Astrocyte of the cerebellum (primary cell): ENCODE data around the gene MT1B.

ENCODE experiments used
- DNase-seq: peaks from one replicate; pipeline ENCODE4 v3.0.0-alpha.2; 2011; ENCODE audit warnings: low read depth
- H3K4me3 ChIP-seq: 2 replicates; pipeline ENCODE4 v1.5.1; 2011; ENCODE audit warnings: mild to moderate bottlenecking, low read depth, low read length, moderate library complexity
- in situ Hi-C: cut with HindIII; loops from 2 replicates; pipeline ENCODE4 v1.10.0; 2017; ENCODE audit warnings: low sequenced_read_pairs
- TF ChIP-seq, protein P1 (sequence below): IDR thresholded peaks from 2 replicates; pipeline ENCODE4 v1.5.1; 2012; ENCODE audit warnings: low read length, low read depth, moderate library complexity, mild to moderate bottlenecking; ENCODE audit errors: missing control alignments

Gene MT1B

DNA sequence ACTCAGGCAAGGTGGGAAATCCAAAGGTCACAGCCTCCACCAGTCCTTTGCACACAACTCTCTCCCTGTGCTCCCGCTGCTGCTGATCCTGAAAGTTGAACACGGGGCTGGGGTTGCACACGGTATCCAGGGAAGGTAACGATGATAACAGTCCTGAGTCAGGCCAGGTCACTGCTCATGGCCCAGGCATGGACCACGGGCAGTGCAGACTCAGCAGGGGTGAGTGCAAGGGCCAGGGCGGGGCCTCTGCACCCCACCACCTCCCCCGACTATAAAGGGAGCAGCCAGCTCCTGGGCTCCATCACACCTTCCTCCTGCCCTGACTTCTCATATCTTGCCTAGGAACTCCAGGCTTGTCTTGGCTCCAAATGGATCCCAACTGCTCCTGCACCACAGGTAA, at the start of gene MT1B:
MT1B (plus strand) TSS at position 301 of the 400 bp plus-strand sequence; CDS start at position 369, 68 bp downstream.
- H3K4me3 ChIP-seq = no peak within 1 kb of the TSS
- in situ Hi-C loops = no loop called here

DNA sequence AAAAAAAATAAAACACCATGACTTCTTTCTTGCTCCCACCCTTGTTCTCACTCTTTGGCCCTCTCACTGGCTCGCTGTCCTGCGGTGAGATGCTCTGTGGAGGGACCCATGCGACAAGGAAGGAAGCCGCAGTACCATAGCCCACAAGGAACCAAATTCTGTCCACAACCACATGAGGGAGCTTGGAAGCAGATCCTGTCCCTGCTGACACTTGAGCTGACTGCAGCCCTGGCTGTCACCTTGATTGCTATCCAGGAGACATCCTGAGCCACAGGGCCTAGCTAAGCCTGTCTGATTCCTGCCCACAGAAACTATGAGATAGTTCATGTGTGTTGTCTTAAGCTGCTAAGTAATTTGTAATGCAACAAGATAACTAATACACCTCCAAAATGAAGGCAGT, 48.1 kb upstream of the MT1B start:
- DNase-seq = no peak
- in situ Hi-C loops = no loop called here
- TF ChIP-seq, protein P1, sequence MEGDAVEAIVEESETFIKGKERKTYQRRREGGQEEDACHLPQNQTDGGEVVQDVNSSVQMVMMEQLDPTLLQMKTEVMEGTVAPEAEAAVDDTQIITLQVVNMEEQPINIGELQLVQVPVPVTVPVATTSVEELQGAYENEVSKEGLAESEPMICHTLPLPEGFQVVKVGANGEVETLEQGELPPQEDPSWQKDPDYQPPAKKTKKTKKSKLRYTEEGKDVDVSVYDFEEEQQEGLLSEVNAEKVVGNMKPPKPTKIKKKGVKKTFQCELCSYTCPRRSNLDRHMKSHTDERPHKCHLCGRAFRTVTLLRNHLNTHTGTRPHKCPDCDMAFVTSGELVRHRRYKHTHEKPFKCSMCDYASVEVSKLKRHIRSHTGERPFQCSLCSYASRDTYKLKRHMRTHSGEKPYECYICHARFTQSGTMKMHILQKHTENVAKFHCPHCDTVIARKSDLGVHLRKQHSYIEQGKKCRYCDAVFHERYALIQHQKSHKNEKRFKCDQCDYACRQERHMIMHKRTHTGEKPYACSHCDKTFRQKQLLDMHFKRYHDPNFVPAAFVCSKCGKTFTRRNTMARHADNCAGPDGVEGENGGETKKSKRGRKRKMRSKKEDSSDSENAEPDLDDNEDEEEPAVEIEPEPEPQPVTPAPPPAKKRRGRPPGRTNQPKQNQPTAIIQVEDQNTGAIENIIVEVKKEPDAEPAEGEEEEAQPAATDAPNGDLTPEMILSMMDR = peak; percentile 48
- H3K4me3 ChIP-seq = no peak overlapping the region

More for the DNA sequence above, at the start of gene MT1B:
- TF ChIP-seq, protein P1 = no peak
- DNase-seq = no peak

DNA sequence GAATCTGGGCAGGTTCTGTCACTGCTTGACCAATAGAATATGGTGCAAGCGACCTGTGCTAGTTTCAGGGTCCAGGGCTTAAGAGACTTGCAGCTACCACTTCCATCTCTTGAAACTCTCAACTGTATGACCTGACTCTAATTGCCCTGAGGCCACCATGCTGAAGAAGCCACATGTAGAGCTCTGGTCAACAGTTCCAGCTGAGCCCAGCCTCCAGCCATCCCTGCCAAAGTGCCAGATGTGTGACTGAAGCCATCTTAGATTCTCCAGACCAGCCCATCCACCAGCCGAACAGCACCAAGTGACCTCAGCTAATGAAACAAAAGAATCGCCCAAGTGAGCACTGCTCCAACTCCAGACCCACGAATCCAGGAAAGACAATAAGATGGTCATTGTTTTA, 46.7 kb upstream of the MT1B start:
- in situ Hi-C loops = no loop called here
- no peak for DNase-seq
- no peak overlapping the region for H3K4me3 ChIP-seq
- TF ChIP-seq, protein P1 = no peak

DNA sequence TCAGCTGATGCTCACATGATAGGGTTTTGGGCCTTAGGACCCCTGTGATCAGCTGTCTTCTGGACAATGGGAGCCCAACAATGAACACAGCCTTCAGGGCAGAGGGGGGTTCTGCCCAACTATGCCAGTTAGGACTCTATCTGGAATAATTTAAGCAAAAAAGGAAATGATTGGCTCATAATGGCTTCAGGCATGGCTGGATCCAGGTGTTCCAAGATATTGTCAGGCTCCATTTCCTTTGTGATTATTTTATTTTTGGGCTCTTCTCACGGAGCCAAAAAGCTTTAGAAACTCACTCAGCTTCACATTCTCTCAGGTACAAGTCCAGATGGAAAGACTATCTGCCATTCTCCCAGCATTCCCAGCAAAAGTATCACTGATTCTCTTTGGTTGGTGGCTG, 46.2 kb upstream of the MT1B start:
- DNase-seq = no peak
- in situ Hi-C loops = no loop called here
- TF ChIP-seq, protein P1 = no peak
- no peak overlapping the region for H3K4me3 ChIP-seq

- TF ChIP-seq, protein P1 = no peak
- in situ Hi-C loops = no loop called here
- DNase-seq = no peak
- no peak overlapping the region for H3K4me3 ChIP-seq
Observed at GRCh38 chr16:56606071-56606475, 45.6 kb upstream of the MT1B start.

GRCh38 chr16:56606476-56607108, 45.1 kb upstream of the MT1B start:
- in situ Hi-C loops = no loop called here
- H3K4me3 ChIP-seq = peak overlapping the region; percentile 18
- TF ChIP-seq, protein P1 = no peak
- peak; percentile 56 for DNase-seq
